Activated naive CD4-positive, alpha-beta T cell treated with Interleukin-2 at 50 U/mL for 16 hours (primary cell): ENCODE results near the gene NR1H4.
"Not testable (repeated sequence)": the region's sequence is repeated elsewhere in the genome, so short reads cannot be mapped to it uniquely, and the experiment has no call there.

Source experiments
- DNase-seq: peaks from one replicate; pipeline ENCODE4 v3.0.0-alpha.2; 2020

The NR1H4 gene

DNA sequence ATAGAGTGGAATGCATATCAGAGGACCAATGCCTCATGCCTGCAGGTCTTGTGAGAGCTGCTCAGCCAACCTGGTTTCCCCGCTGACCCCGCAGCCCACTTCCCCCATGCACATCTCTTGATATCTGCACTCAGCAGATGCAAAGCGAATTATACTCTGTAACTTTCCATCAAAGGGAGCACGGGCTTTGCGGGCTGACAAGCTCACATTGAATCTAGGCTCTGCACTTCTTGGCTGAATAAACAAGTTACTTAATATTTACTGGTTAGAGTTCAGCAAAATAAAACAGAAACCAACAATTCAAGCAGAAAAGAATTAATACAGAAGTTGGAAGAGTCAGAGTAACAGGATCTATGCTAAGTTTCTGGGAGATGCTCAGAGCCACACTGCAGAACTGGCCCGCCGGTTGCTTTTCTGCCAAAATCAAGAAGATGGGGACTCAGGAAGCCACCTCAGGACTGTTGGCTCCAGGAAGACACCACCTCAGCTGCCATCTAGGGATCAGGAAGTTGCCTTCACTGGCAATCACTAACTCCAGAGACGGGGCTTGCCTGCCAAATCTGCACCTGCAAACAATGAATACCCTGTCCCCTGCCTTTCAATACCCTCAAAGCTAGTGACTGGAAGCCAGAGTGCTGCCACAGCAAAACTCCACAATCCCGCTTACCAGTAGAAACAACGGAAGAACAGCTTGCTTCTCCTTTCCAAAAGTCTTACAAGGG is 46.5 kb downstream of the NR1H4 start:
- DNase-seq, result no peak

DNA sequence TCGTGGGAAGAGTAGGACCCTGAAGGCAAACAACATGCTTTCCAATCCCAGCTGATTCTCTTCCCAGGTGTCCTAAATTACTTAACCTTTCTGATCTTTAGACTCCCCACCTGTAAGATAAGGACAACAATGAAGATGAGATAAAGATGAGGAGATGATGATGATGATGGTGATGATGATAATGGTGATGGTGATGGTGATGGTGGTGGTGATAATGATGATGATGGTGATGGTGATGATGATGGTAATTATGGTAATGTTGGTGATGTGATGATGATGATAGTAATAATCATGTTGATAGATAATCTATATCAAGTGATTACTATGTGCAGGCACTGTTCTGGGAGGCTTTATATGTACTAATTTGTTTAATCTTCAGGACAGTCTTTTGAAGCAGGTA is 48.3 kb downstream of the NR1H4 start:
- no peak for DNase-seq

DNA sequence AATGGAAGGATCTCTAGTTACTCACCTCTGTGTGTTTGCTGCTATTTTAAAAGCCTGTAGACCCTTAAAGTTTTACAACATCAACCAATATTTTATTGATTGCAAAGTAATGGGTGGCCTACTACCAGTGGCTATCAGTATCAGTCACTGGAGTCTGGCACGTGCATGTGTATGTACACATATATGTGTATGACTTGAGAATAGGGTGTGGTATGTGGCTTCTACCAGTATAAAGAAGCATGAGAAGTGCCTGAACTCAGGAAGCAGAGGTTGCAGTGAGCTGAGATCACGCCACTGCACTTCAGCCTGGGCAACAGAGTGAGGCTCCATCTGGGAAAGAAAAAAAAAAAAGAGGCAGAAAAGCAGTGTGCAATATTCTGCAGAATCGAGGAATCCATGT is 54.4 kb downstream of the NR1H4 start:
- DNase-seq, result no peak

DNA sequence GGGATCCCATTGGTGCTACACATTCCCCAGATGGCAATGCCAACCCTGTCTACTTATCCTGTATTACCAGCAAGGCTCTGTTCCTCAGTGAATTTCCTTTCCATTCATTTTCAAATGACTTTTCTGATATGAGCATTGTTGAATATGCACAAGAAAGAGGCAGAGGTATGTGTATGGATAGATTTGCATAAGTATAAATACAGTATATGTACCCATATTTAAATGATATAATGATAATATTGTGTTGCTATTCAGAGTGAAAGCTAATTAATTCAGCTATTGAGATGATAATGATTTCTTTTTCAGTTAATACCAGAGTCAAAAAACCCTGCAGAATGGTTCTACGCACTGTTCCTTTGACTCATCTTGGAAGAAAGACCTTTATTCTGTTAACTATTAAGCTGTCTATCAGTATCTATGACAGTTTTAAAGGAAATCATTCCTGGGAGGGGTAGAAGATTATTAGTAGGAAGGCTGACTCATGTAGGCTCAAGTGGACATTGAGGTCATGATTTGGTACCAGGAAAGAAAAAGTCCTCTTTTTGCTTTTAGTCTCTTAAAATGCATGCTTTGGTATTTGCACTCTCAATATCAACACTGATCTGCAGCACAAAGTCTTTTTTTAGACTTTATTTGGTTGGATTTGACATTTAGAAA is 54.9 kb downstream of the NR1H4 start:
- no peak for DNase-seq

DNA sequence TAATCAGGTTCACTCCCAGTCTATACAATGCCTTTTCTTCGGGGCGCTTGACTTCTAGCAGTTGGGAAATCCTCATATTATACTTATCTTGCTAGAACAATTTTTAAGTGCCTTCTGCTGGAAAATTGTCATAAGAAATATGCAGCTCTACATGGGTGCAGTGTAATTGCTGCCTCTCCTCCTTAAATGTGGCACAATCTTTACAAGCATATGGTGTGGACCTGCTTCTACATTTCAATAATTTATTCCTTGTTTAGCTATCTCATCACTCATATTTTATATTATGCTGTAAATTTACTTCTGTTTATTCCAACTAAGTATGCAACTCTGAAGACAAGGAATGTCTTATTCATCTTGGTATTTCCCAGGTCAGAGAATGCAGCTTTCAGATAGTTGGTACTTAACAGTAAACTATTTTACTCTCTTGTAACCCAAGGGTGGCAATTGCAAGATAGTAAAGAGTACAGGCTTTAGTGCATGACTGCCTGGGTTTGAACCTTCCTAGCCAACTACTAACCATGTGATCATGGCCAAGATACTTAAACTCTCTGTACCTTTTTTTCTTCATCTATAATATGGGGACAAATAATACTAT is 56.2 kb downstream of the NR1H4 start:
- DNase-seq, result no peak

DNA sequence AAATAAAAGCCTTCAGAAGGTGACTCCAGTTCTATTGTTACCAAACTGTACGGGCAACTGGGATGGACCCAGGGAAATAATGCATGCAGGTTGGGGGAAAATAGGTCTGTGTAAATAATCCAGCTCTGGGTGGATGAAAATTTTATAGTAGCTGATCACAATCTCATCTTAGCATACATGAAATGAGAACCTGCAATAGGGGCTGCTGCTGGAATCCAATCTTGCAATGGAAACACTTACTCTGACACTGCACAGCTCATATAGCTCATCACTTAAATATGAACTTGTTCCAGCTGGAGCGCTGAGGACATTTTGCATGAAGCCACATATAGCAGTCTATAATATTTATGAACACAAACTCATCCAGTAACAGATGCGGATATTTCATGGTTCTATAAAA is 59.7 kb downstream of the NR1H4 start:
- no peak for DNase-seq

DNA sequence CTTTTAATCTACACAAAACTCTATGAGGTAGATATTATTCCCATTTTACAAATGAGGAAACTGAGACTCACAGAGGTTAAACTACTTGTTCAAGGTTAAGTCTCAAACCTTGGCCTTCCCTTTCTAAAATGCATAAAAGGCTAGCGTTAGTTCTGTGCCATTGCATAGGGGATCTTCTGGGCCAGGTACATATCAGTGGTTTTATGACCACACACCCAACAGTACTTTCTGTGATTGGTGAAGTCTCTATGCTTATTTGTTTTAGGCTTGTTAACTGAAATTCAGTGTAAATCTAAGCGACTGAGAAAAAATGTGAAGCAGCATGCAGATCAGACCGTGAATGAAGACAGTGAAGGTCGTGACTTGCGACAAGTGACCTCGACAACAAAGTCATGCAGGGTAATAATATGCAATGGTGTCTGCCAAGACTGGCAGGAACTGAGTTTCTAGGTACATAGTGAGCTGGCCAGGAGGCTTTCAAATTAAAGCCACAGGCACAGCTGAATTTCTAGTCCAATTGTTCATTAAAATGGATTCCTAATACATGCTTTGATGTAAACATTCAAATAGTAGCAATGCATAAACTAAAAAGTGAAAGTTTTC is 61.1 kb downstream of the NR1H4 start:
- DNase-seq, result no peak

DNA sequence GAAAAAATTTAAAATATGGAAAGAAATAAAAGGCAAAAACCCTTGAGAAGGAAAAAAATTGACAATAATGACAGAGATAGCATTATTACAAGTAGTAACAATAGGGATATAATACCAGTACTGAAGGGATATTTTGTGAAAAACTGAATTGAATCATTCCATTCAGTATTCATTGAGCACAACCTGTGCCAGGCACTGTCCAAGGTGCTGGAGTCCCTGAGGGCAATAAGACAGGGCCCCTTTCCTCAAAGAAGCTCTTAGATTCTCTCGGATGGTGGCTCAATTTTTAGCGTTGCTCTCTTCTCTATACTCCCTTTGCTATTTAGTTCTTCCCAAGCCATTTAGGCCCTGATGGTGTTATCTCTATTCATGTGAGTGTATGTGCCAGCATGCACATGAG is 65.5 kb downstream of the NR1H4 start:
- DNase-seq, result no peak

DNA sequence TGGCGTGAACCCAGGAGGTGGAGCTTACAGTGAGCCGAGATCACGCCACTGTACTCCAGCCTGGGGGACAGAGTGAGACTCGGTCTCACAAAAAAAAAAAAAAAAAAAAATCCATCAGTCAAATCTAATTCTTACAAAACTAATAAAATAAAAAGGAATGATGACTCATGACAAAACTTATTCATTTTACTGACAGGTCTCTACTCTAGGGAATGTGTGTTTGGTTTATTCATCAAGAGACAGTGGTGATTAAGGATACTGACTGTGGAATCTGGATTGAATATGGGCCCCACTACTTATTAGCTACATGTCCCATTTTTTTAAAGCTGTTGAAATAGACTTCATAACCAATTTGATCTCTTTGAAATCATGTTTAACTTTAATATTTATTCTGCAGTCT is 70.5 kb downstream of the NR1H4 start:
- DNase-seq, result no peak

DNA sequence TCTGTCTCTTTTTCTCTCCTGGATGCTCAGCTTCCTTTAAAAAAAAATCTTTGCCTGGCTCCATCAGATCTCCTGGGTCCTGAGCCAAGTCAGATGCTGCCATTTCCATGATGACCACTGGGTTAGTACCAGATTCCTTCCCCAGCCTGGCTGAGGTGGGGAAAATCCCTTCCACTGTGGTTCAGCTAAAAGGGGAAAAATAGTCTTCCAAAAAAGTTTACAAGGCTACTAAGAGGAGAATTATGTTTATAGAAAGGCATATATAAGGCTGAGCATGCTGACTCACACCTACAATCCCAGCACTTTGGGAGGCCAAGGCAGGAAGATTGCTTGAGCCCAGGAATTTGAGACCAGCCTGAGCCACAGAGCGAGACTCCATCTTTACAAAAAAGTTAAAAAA is 71.4 kb downstream of the NR1H4 start:
- DNase-seq, result no peak

DNA sequence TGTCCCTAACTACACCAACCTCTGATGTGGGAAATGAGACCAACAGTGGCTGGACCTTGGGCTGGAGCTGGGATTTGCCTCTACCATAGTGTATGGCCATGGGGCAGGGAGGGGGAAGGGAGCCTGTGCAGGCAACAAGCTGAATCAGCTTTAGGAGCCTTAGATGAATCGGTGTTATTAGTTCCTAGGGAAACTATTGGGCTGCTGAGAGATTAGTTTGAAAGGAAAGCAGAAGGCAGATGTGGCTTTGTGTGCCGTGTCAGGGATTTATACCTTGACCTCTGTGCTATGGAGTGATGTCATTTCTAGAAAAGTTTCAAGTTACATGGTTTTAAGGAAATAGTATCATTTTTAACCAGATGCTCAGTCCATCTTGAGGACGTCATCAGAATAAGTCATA is 80.3 kb downstream of the NR1H4 start:
- DNase-seq, result no peak

DNA sequence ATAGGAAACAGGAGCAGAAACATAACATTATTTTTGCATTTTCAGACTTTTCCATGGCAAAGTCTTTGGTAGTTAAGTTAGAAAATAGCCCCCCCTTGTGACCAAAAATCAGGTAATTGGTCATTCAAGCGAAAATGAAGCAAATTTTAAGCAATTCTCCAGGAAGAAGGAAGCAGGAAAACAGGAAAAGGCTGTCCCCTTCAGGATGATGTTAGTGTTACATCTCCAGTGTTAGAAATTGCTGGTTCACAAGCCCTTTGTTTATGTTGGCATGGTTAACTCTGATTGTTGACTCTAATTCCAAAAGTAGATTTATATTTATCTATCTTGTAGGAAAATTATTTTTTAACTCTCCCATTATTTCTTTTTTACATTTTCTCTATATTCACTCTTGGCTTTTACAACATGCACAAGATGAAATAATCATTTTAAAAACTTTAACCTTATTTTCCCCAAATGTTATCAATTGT is 81.0 kb downstream of the NR1H4 start:
- DNase-seq, result no peak

DNA sequence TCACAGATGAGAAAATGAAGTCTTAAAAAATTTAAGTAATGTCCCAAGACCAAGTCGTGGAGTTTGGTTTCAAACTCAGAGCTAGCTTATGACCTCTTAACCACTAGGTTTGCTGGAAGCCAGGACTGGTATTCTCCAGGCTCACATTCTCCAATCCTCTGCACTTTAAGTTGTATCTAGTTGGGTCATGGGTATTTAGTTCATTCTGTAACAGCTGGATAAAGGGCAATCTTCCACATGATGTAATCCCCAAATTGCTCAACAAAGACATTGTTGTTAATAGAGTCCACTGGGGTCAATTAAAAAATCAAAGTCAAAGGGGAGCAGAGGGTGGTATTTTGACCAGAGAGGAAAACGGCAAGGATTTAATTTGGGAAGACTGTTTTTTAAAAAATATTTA is 82.1 kb downstream of the NR1H4 start:
- DNase-seq, result no peak

DNA sequence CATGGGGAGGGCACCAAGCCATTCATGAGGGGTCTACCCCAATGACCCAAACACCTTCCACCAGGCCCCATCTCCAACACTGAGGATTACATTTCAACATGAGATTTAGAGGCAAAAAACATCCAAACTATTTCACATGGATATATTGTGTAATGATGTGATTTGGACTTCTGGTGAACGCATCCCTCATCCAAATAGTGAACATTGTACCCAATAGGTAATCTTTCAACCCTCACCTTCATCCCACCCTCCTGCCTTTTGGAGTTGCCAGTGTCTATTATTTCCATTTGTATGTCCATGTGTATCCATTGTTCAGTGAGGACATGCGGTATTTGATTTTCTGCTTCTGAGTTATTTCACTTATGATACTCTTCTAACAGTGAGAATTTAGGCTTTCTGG is 83.7 kb downstream of the NR1H4 start:
- no peak for DNase-seq

DNA sequence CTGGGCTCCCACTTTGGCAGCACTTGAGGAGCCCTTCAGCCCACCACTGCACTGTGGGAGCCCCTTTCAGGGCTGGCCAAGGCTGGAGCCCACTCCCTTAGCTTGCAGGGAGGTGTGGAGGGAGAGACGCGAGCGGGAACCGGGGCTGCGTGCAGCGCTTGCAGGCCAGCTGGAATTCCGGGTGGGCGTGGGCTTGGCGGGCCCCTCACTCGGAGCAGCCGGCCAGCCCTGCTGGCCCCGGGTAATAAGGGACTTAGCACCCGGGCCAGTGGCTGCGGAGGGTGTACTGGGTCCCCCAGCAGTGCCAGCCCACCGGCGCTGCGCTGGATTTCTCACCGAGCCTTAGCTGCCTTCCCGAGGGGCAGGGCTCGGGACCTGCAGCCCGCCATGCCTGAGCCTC is 85.6 kb downstream of the NR1H4 start:
- not testable (repeated sequence) for DNase-seq

DNA sequence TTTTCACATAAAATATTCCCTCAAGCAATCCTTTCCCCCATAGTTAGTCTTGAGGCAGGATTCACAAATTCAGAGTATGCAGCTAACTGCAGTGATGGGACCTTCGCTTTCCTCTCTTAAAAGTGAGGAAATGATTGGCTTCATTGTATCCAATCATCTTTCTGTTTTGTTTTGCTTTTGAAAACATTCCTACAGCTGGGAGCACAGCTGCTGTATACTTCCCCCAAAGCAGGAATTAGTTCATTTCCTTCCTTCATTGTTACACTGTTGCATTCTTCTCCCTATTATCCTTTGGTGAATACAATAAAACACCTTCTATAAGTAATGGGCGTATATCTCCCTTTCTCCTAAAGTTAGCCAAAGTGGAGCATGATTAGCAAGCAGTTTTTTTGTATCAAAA is 90.4 kb downstream of the NR1H4 start:
- no peak for DNase-seq

DNA sequence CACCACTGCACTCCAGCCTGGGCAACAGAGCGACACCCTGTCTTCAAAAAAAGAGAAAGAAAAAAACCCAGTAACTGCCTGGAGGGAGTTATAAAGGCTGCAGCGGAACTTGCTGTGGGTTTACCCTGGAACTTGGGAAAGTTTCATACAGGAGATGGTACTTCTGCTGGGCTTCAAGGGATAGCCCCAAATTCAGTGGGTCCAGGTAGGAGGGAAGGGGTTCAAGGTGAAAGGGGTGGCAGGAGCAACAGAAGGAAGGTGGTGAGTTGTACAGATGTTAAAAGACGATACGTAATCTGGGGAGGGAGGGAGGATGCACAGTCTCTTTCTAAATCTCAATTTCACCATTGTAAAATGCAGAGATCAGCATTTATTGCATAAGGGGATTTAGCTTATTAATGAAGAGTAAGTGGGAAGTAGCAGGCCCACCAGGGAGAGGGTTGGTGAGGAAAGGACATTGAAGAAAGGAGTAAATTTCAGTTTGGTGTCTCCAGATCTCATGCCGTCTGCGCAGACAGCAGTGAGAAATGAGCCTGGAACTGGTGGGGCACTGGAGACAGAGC is 91.3 kb downstream of the NR1H4 start:
- no peak for DNase-seq

DNA sequence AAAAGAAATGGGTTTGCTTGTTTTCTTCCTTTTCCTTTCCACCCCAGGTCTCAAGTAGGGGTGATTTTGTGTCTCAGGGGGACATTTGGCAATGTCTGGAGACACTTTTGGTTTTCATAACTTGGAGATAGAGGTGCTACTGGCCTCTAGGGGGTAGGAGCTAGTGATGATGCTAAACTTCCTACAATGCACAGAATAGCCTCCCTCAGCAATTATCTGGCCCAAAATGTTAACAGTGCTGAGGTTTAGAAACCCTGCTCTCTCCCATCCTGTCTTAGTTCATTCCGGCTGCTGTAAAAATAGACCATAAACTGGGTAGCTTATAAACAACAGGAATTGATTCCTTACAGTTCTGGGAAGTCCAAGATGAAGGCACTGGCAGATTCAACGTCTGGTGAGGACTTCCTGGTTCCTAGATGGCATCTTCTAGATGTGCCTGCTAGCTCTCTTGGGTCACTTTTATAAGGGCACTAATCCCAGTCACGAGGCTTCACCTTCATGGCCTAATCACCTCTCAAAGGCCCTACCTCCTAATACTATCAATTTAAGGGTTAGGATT is 92.4 kb downstream of the NR1H4 start:
- DNase-seq, result no peak

DNA sequence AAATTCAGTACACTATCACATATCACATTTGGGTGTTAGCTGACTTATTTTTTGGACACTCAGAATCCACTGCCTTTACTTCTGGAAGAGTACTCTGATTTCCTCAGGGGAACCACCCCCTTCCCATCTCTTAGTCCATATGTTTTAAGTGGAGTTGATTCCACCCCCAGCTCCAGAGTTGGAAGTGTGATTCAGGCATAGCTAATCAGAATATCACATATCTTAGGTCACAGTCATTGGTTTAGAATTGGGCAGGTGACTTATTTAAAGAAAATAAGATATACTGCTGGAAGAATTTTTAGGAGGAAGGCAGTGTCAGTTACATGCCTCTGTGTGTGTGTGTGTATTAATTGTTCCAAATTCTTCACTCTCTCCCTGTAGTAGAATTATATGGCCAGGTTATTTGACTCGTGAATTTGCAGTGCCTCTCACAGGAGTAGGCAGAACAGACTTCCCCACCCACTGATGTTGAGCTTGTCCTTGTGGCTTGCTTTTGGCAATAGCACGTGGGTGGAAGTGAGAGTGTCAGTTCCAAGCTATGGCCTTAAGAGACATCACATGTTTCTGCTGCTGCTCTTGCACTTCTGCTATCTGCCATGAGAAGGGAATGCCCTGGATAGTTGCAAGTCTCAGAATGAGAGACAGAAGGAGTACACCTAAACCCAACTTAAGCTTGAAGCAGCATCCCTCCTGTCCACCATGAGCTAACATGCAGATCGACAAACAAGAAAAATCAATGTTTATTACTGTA is 93.4 kb downstream of the NR1H4 start:
- DNase-seq, result no peak

DNA sequence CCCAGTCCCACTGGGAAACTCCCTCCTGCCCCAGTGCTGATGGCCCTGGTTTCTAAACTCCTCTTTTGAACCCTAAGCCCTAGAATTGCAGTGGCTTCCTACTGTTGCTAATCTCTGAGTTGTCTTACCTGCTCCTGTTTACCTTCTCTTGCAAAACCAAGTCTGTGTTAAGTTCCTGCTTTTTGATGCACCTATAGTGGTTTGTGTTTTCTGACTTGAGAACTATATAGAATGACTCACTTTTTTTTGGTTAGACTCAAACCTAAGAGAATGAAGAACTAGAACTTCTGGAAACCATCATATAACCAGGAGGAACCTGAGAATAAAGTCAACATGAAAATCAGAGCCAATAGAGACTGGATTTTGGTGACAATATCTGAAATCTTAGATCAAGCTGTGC is 94.3 kb downstream of the NR1H4 start:
- DNase-seq, result no peak

DNA sequence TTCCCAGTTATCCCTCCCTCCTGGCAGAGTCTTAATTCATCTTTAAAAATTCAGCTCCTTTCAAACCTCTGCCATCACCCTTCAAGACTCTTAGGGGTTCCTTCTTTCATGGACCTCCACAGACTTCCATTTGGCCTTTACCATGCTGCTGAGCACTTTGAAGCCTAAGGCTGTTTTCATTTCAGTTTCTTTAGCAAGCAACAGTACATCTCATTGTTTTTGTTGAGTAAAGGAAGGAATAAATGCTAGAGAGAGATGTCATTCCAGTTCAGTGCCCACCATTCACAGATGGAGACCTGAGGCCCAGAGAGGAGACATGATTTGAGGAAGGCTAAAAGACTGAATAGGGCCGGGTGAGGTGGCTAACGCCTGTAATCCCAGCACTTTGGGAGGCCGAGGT is 98.5 kb downstream of the NR1H4 start:
- DNase-seq, result no peak
